A673 (cell line): ENCODE results near the gene RGS17. TPM values are rescaled to one million over a fixed set of nuclear protein-coding genes. Genes with fewer than 3 reads are reported as not detected.
"Not testable (repeated sequence)": the region's sequence is repeated elsewhere in the genome, so short reads cannot be mapped to it uniquely, and the experiment has no call there.

ENCODE experiments used
- BruUV-seq: library from RNA; stranded (reverse); fragments of 400-500 nt; replicated peaks from 2 replicates; lab custom pipeline; 2021; lab: Mats Ljungman, UMichigan
- CTCF ChIA-PET: fragments of 300-600 bp; sonication (Branson Sonifier 250); formaldehyde crosslinking; loops from one replicate; lab custom pipeline; 2022; ENCODE audit warnings: antibody characterized with exemption; lab: Charles Lee
- POLR2A ChIA-PET: fragments of 300-600 bp; sonication (Branson Sonifier 250); formaldehyde crosslinking; loops from one replicate; lab custom pipeline; 2022; ENCODE audit warnings: antibody characterized with exemption; ENCODE audit not compliant: low non-redundant PET; lab: Charles Lee
- DNase-seq: peaks from one replicate; pipeline ENCODE4 v3.0.0-alpha.2; 2015; ENCODE audit warnings: low spot score
- H3K27ac ChIP-seq: fragments of 200-600 bp; sonication (generic); 2 replicates; pipeline ENCODE4 v1.5.1; 2016; ENCODE audit warnings: mixed run types, low read depth, mild to moderate bottlenecking, mixed read lengths, antibody characterized with exemption, low read length; ENCODE audit not compliant: poor library complexity, severe bottlenecking
- H3K27me3 ChIP-seq: fragments of 200-600 bp; sonication (generic); replicated peaks from 2 replicates; pipeline ENCODE4 v1.6.1; 2017; ENCODE audit warnings: mixed run types, low read depth, mild to moderate bottlenecking, mixed read lengths, antibody characterized with exemption, low read length; ENCODE audit not compliant: insufficient read depth, poor library complexity
- H3K36me3 ChIP-seq: fragments of 200-600 bp; sonication (generic); 2 replicates; pipeline ENCODE4 v1.6.1; 2016; ENCODE audit warnings: mixed run types, mild to moderate bottlenecking, mixed read lengths, antibody characterized with exemption, low read length; ENCODE audit not compliant: insufficient read depth, poor library complexity, severe bottlenecking
- H3K4me1 ChIP-seq: fragments of 200-600 bp; sonication (generic); 2 replicates; pipeline ENCODE4 v1.6.1; 2017; ENCODE audit warnings: mixed run types, mild to moderate bottlenecking, mixed read lengths, antibody characterized with exemption, low read length; ENCODE audit not compliant: insufficient read depth, poor library complexity, severe bottlenecking
- H3K4me3 ChIP-seq: fragments of 200-600 bp; sonication (generic); 2 replicates; pipeline ENCODE4 v1.5.1; 2016; ENCODE audit warnings: low read depth, mixed run types, mild to moderate bottlenecking, mixed read lengths, low read length; ENCODE audit not compliant: poor library complexity, severe bottlenecking
- H3K9me3 ChIP-seq: fragments of 200-600 bp; sonication (generic); 2 replicates; pipeline ENCODE4 v1.6.1; 2016; ENCODE audit warnings: mixed run types, low read depth, mild to moderate bottlenecking, mixed read lengths, antibody characterized with exemption, low read length; ENCODE audit not compliant: poor library complexity, severe bottlenecking
- CTCF ChIP-seq: fragments of 300-800, 200-600 bp; sonication (generic); conservative IDR thresholded peaks from 2 replicates; pipeline ENCODE4 v1.5.1; 2017; ENCODE audit warnings: low read depth, mild to moderate bottlenecking, antibody characterized with exemption, low read length, moderate library complexity, mixed read lengths
- EZH2 ChIP-seq: fragments of 200-600 bp; sonication (generic); IDR thresholded peaks from 2 replicates; pipeline ENCODE4 v1.6.1; 2017; ENCODE audit warnings: borderline replicate concordance, low read depth, mild to moderate bottlenecking, mixed read lengths, antibody characterized with exemption, low read length; ENCODE audit not compliant: poor library complexity, severe bottlenecking
- intact Hi-C: fragments of 100-400 bp; cut with micrococcal nuclease; formaldehyde crosslinking; loops from one replicate; pipeline ENCODE4 v1.10.0; 2022; ENCODE audit not compliant: unreplicated experiment
- total RNA-seq: library from RNA; stranded (reverse); gene quantifications from 2 replicates; pipeline ENCODE4 v1.2.3, GENCODE V29; 2021

The RGS17 gene
- total RNA-seq, 1 experiment from 2014 or later = 2.4 TPM

GRCh38 chr6:153003366-153003690 is 127.8 kb downstream of the RGS17 start:
- H3K27ac ChIP-seq = peak overlapping the region; percentile 83
- intact Hi-C loops = no loop called here
- H3K36me3 ChIP-seq = peaks cover 8% of the 10 kb centered on the region
- ChIA-PET CTCF (no interaction called here), POLR2A (no interaction called here)
- H3K4me1 ChIP-seq = peaks cover 14% of the 10 kb centered on the region
- peak overlapping the region; percentile 84 for H3K4me3 ChIP-seq
- H3K9me3 ChIP-seq = no peaks in the 10 kb centered on the region
- no peak for TF ChIP-seq EZH2
- no peak for TF ChIP-seq CTCF
- DNase-seq = no peak
- BruUV-seq = no TSS peak
- H3K27me3 ChIP-seq = no peaks in the 10 kb centered on the region

- peak; percentile 99 for DNase-seq
- peak within 1 kb of the TSS; percentile 84 for H3K4me3 ChIP-seq
- TSS peak; percentile 71 for BruUV-seq
- intact Hi-C loops = no loop called here
- peaks cover 8% of the 10 kb centered on the region for H3K36me3 ChIP-seq
- no peaks in the 10 kb centered on the region for H3K9me3 ChIP-seq
- H3K4me1 ChIP-seq = peaks cover 14% of the 10 kb centered on the region
- CTCF ChIA-PET = no interaction called here
- no peaks in the 10 kb centered on the region for H3K27me3 ChIP-seq
- peak within 1 kb of the TSS; percentile 83 for H3K27ac ChIP-seq
- POLR2A ChIA-PET = no interaction called here
- TF ChIP-seq CTCF = no peak
- no peak for TF ChIP-seq EZH2
Measured at GRCh38 chr6:153002613-153003365, 128.3 kb downstream of the RGS17 start, which contains the start of gene MTRF1L. MTRF1L (minus strand) TSS chr6:153002709; CDS start chr6:153002685, 24 bp downstream.

- no peaks in the 10 kb centered on the region for H3K27me3 ChIP-seq
- DNase-seq = no peak
- peaks cover 16% of the 10 kb centered on the region for H3K36me3 ChIP-seq
- peak overlapping the region; percentile 83 for H3K27ac ChIP-seq
- no TSS peak for BruUV-seq
- H3K9me3 ChIP-seq = no peaks in the 10 kb centered on the region
- H3K4me1 ChIP-seq = peaks cover 14% of the 10 kb centered on the region
- intact Hi-C loops = no loop called here
- peak overlapping the region; percentile 84 for H3K4me3 ChIP-seq
- TF ChIP-seq EZH2 (no peak), CTCF (no peak)
- ChIA-PET CTCF (no interaction called here), POLR2A (no interaction called here)
Measured at GRCh38 chr6:153001767-153002612, 129.1 kb downstream of the RGS17 start.

- Histone ChIP-seq H3K36me3 (peaks cover 23% of the 10 kb centered on the region), H3K4me1 (peaks cover 14% of the 10 kb centered on the region), H3K4me3 (peak overlapping the region; percentile 84)
- H3K9me3 ChIP-seq, CTCF ChIA-PET, H3K27me3 ChIP-seq, POLR2A ChIA-PET, intact Hi-C loops, BruUV-seq, H3K27ac ChIP-seq, DNase-seq: not testable (repeated sequence)
Measured at GRCh38 chr6:153000790-153001189, 130.3 kb downstream of the RGS17 start.
